ENCODE measurements around the gene AEN.
A peak's percentile ranks its signal among the peaks of the same experiment; 100 is the strongest.

AEN gene

GRCh38 chr15:88620995-88621772 is at the start of gene AEN:
Gene AEN, plus strand, starts transcription at chr15:88621340. Its CDS starts 4,870 bp downstream, at chr15:88626210.
- DNase-seq (ENCODE audit: low read depth) = peak; percentile 98
- H3K4me3 ChIP-seq (ENCODE audit: low read depth, low read length) = peak within 1 kb of the TSS; percentile 68
- TF ChIP-seq, protein P1, sequence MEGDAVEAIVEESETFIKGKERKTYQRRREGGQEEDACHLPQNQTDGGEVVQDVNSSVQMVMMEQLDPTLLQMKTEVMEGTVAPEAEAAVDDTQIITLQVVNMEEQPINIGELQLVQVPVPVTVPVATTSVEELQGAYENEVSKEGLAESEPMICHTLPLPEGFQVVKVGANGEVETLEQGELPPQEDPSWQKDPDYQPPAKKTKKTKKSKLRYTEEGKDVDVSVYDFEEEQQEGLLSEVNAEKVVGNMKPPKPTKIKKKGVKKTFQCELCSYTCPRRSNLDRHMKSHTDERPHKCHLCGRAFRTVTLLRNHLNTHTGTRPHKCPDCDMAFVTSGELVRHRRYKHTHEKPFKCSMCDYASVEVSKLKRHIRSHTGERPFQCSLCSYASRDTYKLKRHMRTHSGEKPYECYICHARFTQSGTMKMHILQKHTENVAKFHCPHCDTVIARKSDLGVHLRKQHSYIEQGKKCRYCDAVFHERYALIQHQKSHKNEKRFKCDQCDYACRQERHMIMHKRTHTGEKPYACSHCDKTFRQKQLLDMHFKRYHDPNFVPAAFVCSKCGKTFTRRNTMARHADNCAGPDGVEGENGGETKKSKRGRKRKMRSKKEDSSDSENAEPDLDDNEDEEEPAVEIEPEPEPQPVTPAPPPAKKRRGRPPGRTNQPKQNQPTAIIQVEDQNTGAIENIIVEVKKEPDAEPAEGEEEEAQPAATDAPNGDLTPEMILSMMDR (IDR thresholded peaks at IDR 0.05; ENCODE audit: insufficient read depth, low read depth, low read length, missing control alignments) = no peak

- no peak overlapping the region for H3K4me3 ChIP-seq (ENCODE audit: low read depth, low read length)
- TF ChIP-seq, protein P1 (IDR thresholded peaks at IDR 0.05; ENCODE audit: insufficient read depth, low read depth, low read length, missing control alignments) = no peak
- no peak for DNase-seq (ENCODE audit: low read depth)
Measured at GRCh38 chr15:88571852-88572259, 49.3 kb upstream of the AEN start.

GRCh38 chr15:88574077-88574476 is 47.1 kb upstream of the AEN start:
- TF ChIP-seq, protein P1 (IDR thresholded peaks at IDR 0.05; ENCODE audit: insufficient read depth, low read depth, low read length, missing control alignments) = no peak
- no peak for DNase-seq (ENCODE audit: low read depth)
- H3K4me3 ChIP-seq (ENCODE audit: low read depth, low read length) = no peak overlapping the region

- no peak overlapping the region for H3K4me3 ChIP-seq (ENCODE audit: low read depth, low read length)
- no peak for DNase-seq (ENCODE audit: low read depth)
- TF ChIP-seq, protein P1 (IDR thresholded peaks at IDR 0.05; ENCODE audit: insufficient read depth, low read depth, low read length, missing control alignments) = no peak
Measured at GRCh38 chr15:88574655-88575054, 46.5 kb upstream of the AEN start.

DNA sequence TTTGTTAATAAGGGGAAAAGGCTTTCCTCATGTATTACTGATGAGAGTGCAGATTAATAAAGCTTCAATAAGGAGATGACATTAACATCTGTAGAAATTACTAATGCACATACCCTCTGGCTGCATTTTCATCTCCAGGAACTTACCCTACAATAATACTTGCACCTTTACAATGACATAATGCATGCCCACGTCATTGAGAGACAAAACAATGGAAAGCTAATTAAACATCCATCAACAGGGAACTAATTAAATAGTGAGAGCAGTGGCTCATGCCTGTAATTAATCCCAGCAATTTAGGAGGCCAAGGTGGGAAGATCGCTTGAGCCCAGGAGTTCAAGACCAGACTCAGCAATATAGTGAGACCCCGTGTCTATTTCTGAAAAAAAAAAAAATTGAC is 41.8 kb upstream of the AEN start:
- TF ChIP-seq, protein P1 (IDR thresholded peaks at IDR 0.05; ENCODE audit: insufficient read depth, low read depth, low read length, missing control alignments) = no peak
- no peak for DNase-seq (ENCODE audit: low read depth)
- no peak overlapping the region for H3K4me3 ChIP-seq (ENCODE audit: low read depth, low read length)

GRCh38 chr15:88580532-88580931 is 40.6 kb upstream of the AEN start:
- TF ChIP-seq, protein P1 (IDR thresholded peaks at IDR 0.05; ENCODE audit: insufficient read depth, low read depth, low read length, missing control alignments) = no peak
- no peak for DNase-seq (ENCODE audit: low read depth)
- no peak overlapping the region for H3K4me3 ChIP-seq (ENCODE audit: low read depth, low read length)
